Measurements from ENCODE around the gene PRDM13.

- no peak for TF ChIP-seq REST (IDR thresholded peaks at IDR 0.05; ENCODE audit: insufficient read depth in 1 of 2, low read depth in 2 of 2, low read length in 2 of 2)
- TF ChIP-seq POLR2AphosphoS5 (IDR thresholded peaks at IDR 0.05; ENCODE audit: low read depth, low read length) = no peak
- no peak for TF ChIP-seq SIN3A (IDR thresholded peaks at IDR 0.05; ENCODE audit: borderline replicate concordance, insufficient read depth, low read length)
- no peak for TF ChIP-seq TAF1 (IDR thresholded peaks at IDR 0.05; ENCODE audit: borderline replicate concordance, insufficient read depth, low read length)
- TF ChIP-seq FOXP2 (optimal IDR thresholded peaks at IDR 0.05; ENCODE audit: borderline replicate concordance, extremely low read depth, extremely low read length, insufficient read depth) = no peak
Measured at GRCh38 chr6:99563056-99563723, 43.4 kb upstream of the PRDM13 start.
